ENCODE data around the gene CCDC57. TPM values are rescaled to one million over a fixed set of nuclear protein-coding genes. Genes with fewer than 3 reads are reported as not detected.
A peak's percentile ranks its signal among the peaks of the same experiment; 100 is the strongest.

Gene CCDC57
- total RNA-seq, 1 experiment from 2014 or later = 22.1 TPM

DNA sequence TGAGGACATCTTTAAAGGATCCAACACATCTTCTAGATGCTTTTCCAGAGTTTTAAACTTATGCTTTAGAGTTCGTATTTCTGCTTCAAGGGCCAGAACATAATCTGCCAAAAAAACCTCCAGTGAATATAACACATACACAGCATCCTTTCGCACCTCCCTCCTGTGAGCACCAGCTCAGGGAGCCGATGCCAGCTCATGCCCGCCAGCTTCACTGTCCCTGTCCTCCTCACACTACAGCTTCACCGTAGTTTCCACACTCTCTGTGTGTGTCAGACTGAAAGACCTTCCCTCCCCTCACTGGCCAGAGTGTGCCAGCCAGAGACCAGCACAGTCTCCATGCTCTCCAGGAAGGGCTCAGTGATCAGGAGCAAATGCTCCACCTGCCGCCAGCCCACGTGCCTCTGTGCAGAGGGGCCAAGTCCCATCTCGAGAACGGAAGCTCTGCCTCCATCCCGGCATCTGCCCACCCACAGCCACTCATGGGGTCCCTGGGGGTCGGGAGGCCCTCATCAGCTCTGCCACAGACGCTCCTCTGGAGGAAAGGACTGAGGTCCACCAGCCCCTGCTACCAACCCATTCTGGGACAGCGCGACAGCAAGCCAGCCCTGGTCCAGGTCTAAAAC lies 40.8 kb downstream of the CCDC57 start:
- in situ Hi-C loops (cut with HindIII; ENCODE audit: low sequenced_read_pairs) = no loop called here
- no peak for DNase-seq (ENCODE audit: low spot score)

- DNase-seq (ENCODE audit: low spot score) = no peak
- in situ Hi-C loops (cut with HindIII; ENCODE audit: low sequenced_read_pairs) = no loop called here
Measured at GRCh38 chr17:82170412-82170961, 42.2 kb downstream of the CCDC57 start.

- in situ Hi-C loops (cut with HindIII; ENCODE audit: low sequenced_read_pairs) = no loop called here
- no peak for DNase-seq (ENCODE audit: low spot score)
Measured at GRCh38 chr17:82168568-82168967, 44.1 kb downstream of the CCDC57 start.

DNA sequence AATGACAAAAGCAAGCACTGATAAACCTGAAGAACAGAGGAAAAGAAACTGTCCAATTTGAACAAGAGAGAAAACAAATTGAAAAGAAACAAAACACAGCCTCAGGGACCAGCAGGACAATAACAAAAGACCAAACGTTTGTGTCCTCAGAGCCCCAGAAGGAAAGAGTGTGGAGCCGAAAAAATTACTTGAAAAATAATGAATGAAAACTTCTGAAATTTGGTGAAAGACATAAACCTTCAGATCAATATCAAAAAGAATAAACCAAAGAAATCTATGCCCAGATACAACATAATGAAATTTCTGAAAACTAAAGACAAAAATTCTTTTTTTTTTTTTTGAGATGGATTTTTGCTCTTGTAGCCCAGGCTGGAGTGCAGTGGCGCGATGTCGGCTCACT lies 45.6 kb downstream of the CCDC57 start:
- DNase-seq (ENCODE audit: low spot score) = no peak
- in situ Hi-C loops (cut with HindIII; ENCODE audit: low sequenced_read_pairs) = no loop called here

GRCh38 chr17:82164853-82165252 lies 47.8 kb downstream of the CCDC57 start:
- DNase-seq (ENCODE audit: low spot score) = no peak
- in situ Hi-C loops (cut with HindIII; ENCODE audit: low sequenced_read_pairs) = no loop called here

- in situ Hi-C loops (cut with HindIII; ENCODE audit: low sequenced_read_pairs) = no loop called here
Measured at GRCh38 chr17:82161216-82161615, 51.4 kb downstream of the CCDC57 start.

DNA sequence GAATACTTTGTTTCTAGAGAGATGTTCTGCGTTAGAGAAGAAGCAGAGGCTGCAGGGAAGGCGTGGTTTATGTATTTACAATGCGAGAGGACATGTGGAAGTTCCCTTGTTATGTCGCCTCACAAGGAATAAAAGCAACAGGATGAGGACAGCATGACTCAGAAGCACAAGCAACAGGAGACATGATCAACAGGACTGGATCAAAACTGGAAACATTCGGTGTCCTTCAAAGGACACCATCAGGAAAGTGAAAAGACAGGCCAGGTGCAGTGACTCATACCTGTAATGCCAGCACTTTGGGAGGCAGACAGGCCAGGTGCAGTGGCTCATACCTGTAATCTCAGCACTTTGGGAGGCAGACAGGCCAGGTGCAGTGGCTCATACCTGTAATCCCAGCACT lies 52.6 kb downstream of the CCDC57 start:
- DNase-seq (ENCODE audit: low spot score) = no peak
- in situ Hi-C loops (cut with HindIII; ENCODE audit: low sequenced_read_pairs) = no loop called here

More at GRCh38 chr17:82161216-82161615, 51.4 kb downstream of the CCDC57 start:
- DNase-seq (ENCODE audit: low spot score) = no peak

- DNase-seq (ENCODE audit: low spot score) = no peak
- in situ Hi-C loops (cut with HindIII; ENCODE audit: low sequenced_read_pairs) = no loop called here
Measured at GRCh38 chr17:82158825-82159224, 53.8 kb downstream of the CCDC57 start.

DNA sequence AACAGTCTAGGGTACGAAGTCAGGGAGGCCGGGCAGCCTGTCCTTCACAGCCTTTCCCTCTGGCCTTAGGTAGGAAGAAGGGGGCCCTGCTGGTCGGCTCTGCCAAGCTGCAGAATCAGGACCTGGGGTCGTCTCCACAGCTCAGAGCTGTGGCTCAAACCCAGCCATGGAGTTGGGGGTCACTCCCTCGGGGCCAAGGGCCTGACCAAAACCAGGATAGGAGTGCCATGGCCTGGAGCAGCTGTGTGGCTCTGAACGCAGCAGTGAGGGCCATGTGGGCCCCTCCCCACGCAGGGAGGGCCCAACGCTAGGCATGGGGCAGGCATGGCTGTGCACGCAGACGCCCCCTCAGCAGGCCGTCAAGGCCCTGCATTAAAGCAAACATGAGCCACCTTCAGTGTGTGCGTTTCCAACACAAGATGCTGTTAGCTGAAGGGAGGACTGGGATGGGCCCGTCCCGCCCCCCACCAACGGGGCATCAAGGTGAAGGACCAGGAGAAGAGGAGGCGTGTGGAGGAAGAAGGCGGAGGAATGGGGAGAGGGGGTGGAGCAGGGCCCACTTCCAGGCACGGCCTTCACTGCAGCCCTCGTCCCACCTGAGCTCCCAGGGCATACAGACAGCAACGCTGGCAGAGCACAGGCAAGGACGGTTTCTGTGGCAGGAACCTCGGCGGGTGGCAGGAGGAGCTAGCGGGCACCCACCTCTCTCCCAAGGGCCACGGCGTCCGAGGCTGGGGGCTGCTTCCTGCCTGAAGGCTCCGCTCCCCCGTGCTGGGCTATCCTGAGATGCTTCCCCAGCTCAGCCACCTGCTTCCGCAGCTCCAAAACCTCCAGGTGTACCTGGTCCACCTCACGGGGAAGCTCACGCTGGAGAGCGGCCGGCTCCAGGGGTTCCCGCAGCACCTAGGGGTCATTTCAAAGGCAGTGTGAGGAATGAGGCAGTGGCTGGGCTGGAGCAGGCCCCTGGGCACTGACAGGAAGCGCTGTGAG lies 55.3 kb downstream of the CCDC57 start:
- in situ Hi-C loops (cut with HindIII; ENCODE audit: low sequenced_read_pairs) = no loop called here
- no peak for DNase-seq (ENCODE audit: low spot score)

- in situ Hi-C loops (cut with HindIII; ENCODE audit: low sequenced_read_pairs) = no loop called here
- DNase-seq (ENCODE audit: low spot score) = no peak
Measured at GRCh38 chr17:82156284-82156925, 56.2 kb downstream of the CCDC57 start.

DNA sequence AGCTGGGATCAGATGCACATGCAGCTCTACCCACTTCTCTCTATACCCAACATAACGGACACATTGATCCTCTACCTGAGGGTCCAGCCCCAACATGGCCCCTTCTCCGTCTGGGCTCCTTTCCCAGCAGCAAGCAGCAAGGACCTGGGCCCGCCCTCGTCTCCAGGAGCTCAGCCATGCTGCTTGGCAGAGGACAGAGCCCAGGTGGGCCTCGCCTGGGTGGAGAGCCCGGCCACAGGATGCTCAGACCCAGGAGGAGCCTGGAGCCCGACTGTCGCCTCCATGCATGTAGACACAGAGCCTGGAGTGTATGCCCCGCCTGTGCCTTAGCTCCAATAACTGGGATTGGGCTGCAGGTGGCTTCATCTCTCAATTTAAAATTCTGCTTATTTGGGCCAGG lies 57.0 kb downstream of the CCDC57 start:
- DNase-seq (ENCODE audit: low spot score) = no peak
- in situ Hi-C loops (cut with HindIII; ENCODE audit: low sequenced_read_pairs) = no loop called here

DNA sequence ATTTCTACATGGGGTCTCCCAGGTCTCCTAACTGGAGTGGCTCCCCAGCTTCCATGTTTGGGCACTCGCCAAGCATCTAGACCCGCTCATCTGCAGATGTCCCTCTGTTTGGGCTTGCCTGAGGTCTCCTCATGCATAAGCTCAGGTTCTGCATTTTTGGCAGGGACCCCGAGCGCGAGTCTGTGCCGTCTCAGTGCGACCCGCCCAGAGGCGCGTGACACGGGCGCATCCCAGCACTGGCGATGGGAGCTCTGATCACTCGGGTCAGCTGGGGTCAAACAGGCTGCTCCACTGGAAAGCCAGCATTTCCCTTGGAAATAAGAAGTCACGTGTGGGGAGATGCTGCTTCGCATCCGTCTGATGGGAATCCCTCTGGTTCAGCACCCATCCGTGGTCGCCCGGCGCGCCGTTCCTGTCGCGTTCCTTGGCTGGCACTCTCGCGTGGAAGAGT lies 57.7 kb downstream of the CCDC57 start:
- in situ Hi-C loops (cut with HindIII; ENCODE audit: low sequenced_read_pairs) = no loop called here
- no peak for DNase-seq (ENCODE audit: low spot score)

GRCh38 chr17:82153745-82154375 lies 58.8 kb downstream of the CCDC57 start:
- in situ Hi-C loops (cut with HindIII; ENCODE audit: low sequenced_read_pairs) = no loop called here
- DNase-seq (ENCODE audit: low spot score) = peak; percentile 85

DNA sequence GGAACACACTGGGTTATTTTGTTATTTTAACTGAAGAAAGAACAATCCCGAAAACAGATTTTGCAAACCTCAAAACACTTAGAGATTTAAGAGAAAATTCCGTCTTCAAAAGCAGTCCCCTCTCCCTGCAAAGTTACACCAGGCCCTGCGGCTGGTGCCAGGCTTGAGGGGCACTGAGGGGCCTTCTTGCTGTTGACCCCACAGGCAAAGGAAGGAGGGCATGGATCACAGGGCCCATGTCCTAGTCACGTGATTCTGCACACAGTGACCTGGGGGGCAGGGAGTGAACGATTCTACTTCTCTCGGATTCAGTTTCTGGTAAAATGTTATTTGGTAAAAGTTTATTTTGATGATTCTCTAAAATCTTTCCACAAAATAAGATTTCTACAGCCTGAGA lies 59.3 kb downstream of the CCDC57 start:
- in situ Hi-C loops (cut with HindIII; ENCODE audit: low sequenced_read_pairs) = no loop called here
- DNase-seq (ENCODE audit: low spot score) = no peak

DNA sequence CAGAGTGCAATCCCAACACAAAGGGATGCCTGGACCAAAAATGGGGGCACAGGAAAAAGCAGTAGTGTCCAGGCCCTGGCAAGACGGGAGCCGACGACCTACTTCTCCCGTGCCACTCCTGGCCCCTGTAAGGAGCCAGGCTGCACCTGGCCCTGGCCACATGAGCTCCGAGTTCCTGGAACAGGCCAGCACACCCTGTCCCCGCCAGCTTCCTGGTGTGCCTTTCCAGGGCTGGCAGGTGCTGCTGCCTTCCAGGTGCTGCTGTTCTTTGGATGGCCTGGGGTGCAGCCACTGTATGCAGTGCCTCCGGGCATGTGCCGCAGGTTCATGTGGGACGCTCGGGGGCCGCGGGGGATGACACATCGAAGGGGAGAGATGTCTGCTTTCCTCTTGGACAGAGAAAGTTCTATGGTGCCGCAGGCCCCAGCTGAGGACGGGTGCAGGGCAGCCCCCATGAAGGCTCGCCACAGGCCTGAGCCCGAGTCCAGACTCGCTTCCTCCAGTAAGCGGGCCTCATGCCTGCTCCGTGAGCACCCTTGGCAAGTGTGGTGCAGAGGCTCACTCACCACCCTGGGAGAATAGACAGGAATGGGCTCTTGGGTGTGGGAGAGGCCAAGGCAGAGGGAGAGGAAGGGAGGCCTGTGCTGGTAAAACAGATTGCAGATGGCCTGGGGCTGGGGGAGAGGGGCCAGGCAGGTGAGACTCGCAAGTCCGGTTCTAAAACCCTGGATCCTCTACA lies 59.9 kb downstream of the CCDC57 start:
- in situ Hi-C loops (cut with HindIII; ENCODE audit: low sequenced_read_pairs) = no loop called here
- peak; percentile 85 for DNase-seq (ENCODE audit: low spot score)

- in situ Hi-C loops (cut with HindIII; ENCODE audit: low sequenced_read_pairs) = no loop called here
- DNase-seq (ENCODE audit: low spot score) = no peak
Measured at GRCh38 chr17:82152114-82152513, 60.5 kb downstream of the CCDC57 start.

DNA sequence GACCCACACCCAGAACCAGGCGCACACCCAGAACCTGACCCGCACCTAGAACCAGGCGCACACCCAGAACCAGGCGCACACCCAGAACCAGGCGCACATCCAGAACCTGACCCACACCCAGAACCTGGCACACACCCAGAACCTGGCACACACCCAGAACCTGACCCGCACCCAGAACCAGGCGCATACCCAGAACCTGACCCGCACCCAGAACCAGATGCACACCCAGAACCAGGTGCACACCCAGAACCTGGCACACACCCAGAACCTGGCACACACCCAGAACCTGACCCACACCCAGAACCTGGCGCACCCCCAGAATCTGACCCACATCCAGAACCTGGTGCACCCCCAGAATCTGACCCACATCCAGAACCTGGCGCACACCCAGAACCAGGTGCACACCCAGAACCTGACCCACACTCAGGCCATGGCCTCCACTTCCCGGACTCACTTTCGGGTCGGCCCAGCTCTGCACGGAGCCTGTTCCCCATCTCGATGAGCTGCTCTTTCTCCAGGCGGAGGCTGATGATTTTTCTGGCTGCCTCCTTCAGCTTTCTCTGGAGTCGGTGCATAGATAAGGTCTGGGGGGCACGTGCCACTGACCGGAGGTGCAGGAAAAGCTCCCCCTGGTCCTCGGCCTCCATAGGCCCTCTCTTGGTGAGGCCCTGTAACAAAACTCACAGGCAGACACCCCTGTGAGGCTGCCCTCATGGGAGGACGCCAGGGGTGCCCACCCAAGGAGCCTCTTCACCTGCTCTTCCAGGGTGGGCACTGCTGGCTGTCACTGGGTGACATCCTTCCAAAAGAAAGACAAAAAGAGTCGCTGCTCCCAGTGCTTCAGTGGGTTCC lies 61.3 kb downstream of the CCDC57 start:
- in situ Hi-C loops (cut with HindIII; ENCODE audit: low sequenced_read_pairs) = no loop called here
- DNase-seq (ENCODE audit: low spot score) = no peak
